Measurements from ENCODE around the gene ABCA9.

Gene ABCA9

GRCh38 chr17:69046121-69046807 lies 14.5 kb downstream of the ABCA9 start:
- no peak overlapping the region for H3K27ac ChIP-seq
- H3K9me3 ChIP-seq (ENCODE audit: severe bottlenecking), result no peaks in the 10 kb centered on the region
- no peak for TF ChIP-seq CTCF (IDR thresholded peaks at IDR 0.05; ENCODE audit: low read depth, low read length)
- no peak overlapping the region for H3K4me3 ChIP-seq (ENCODE audit: low read depth, low read length)
- DNase-seq, result no peak
- H3K27me3 ChIP-seq (ENCODE audit: insufficient read depth, low read depth, severe bottlenecking), result no peaks in the 10 kb centered on the region
- no peaks in the 10 kb centered on the region for H3K36me3 ChIP-seq

DNA sequence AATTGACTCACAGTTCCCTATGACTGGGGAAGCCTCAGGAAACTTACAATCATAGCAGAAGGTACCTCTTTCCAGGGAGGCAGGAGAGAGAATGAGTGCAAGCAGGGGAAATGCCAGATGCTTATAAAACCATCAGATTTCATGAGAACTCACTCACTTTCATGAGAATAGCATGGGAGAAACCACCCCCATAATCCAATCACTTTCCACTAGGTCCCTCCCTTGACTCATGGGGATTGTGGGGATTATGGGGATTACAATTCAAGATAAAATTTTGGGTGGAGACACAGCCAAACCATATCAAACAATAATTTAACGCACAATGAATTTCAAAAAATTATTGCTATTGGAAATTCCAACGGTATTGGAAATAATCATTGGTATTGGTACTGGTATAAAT lies 15.1 kb downstream of the ABCA9 start:
- no peaks in the 10 kb centered on the region for H3K36me3 ChIP-seq
- no peak for DNase-seq
- no peak for TF ChIP-seq CTCF (IDR thresholded peaks at IDR 0.05; ENCODE audit: low read depth, low read length)
- no peak overlapping the region for H3K4me3 ChIP-seq (ENCODE audit: low read depth, low read length)
- H3K27me3 ChIP-seq (ENCODE audit: insufficient read depth, low read depth, severe bottlenecking), result no peaks in the 10 kb centered on the region
- H3K9me3 ChIP-seq (ENCODE audit: severe bottlenecking), result no peaks in the 10 kb centered on the region
- H3K27ac ChIP-seq, result no peak overlapping the region

DNA sequence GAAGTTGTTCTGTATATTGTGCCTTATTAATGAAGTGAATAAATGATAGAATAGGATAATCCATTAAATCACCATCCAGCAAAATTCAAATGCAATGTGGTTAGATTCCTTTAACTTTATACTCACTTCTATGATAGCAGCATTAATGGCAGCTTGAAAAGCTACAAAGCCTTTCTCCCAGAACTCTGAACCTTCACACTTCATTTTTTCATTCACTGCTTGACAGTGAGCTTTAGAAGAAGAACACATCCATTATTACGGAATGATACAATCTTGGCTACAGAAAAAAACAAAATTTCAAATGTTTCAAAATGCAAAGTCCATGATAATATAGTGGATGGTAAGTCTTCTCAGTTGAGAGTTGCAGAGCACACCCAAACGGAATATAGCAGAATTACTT lies 16.4 kb downstream of the ABCA9 start:
- DNase-seq, result no peak
- Histone ChIP-seq H3K27ac (no peak overlapping the region), H3K4me3 (ENCODE audit: low read depth, low read length) (no peak overlapping the region), H3K36me3 (no peaks in the 10 kb centered on the region), H3K9me3 (ENCODE audit: severe bottlenecking) (no peaks in the 10 kb centered on the region), H3K27me3 (ENCODE audit: insufficient read depth, low read depth, severe bottlenecking) (no peaks in the 10 kb centered on the region)
- no peak for TF ChIP-seq CTCF (IDR thresholded peaks at IDR 0.05; ENCODE audit: low read depth, low read length)

GRCh38 chr17:69043098-69043734 lies 17.5 kb downstream of the ABCA9 start:
- Histone ChIP-seq H3K27me3 (ENCODE audit: insufficient read depth, low read depth, severe bottlenecking) (no peaks in the 10 kb centered on the region), H3K9me3 (ENCODE audit: severe bottlenecking) (no peaks in the 10 kb centered on the region), H3K27ac (no peak overlapping the region), H3K4me3 (ENCODE audit: low read depth, low read length) (no peak overlapping the region), H3K36me3 (no peaks in the 10 kb centered on the region)
- TF ChIP-seq CTCF (IDR thresholded peaks at IDR 0.05; ENCODE audit: low read depth, low read length), result no peak
- no peak for DNase-seq

DNA sequence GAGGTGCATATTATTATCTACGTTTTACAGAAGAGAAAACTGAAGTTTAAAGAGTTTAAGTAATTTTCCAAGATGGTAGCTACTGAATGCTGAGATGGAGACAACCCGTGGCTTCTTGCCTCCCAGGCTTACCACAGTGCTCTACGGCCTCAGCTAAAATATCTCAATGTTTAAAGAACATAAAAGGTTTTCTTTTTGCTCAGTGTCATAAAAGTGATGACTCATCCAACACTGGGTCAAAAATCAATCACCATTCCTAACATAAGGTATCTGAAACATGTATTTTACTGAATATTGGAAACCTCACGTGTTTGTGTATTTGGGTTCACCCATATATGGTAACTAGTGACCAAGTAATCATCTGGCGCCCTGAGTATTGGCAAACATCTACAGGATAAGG lies 18.4 kb downstream of the ABCA9 start:
- no peak for TF ChIP-seq CTCF (IDR thresholded peaks at IDR 0.05; ENCODE audit: low read depth, low read length)
- no peaks in the 10 kb centered on the region for H3K36me3 ChIP-seq
- DNase-seq, result no peak
- H3K27ac ChIP-seq, result no peak overlapping the region
- H3K4me3 ChIP-seq (ENCODE audit: low read depth, low read length), result no peak overlapping the region
- no peaks in the 10 kb centered on the region for H3K9me3 ChIP-seq (ENCODE audit: severe bottlenecking)
- H3K27me3 ChIP-seq (ENCODE audit: insufficient read depth, low read depth, severe bottlenecking), result no peaks in the 10 kb centered on the region

DNA sequence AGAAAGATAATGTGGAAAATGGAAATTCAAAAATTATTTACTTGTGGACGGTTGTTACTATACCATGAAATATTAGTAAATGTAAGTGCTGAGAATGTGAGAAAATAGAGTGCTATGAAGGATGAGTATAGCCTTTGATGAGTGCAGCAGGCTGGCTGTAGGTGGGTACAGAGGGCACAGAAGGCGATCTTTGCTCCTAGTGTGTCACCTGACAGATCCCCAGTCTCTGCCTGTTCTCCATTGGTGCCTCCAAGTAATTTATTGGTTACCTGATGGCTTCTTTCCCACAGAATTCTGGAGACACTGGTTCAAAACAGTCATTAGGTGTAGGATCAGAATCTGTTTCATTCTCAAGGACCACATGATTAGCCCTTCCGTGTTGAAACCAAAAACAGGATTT lies 28.9 kb downstream of the ABCA9 start:
- no peaks in the 10 kb centered on the region for H3K27me3 ChIP-seq (ENCODE audit: insufficient read depth, low read depth, severe bottlenecking)
- no peak for TF ChIP-seq CTCF (IDR thresholded peaks at IDR 0.05; ENCODE audit: low read depth, low read length)

More for the DNA sequence above, 28.9 kb downstream of the ABCA9 start:
- Histone ChIP-seq H3K36me3 (no peaks in the 10 kb centered on the region), H3K27ac (no peak overlapping the region), H3K4me3 (ENCODE audit: low read depth, low read length) (no peak overlapping the region), H3K9me3 (ENCODE audit: severe bottlenecking) (no peaks in the 10 kb centered on the region)
- DNase-seq, result no peak
